Lower leg skin (tissue), 3 donors: ENCODE data around the gene NEXN.

Experiments used
- CTCF ChIP-seq, 3 donors: fragments of 450-650 bp; IDR thresholded peaks; one replicate each; pipeline ENCODE4 v1.5.1; 2016; ENCODE audit warnings: antibody characterized with exemption in 3 of 3, mild to moderate bottlenecking in 3 of 3, moderate library complexity in 2 of 3
- POLR2A ChIP-seq, 2 donors: fragments of 450-650 bp; IDR thresholded peaks; one replicate each; pipeline ENCODE4 v1.6.1; 2016 to 2017; ENCODE audit warnings: antibody characterized with exemption in 2 of 2, mild to moderate bottlenecking in 1 of 2, moderate library complexity in 1 of 2

DNA sequence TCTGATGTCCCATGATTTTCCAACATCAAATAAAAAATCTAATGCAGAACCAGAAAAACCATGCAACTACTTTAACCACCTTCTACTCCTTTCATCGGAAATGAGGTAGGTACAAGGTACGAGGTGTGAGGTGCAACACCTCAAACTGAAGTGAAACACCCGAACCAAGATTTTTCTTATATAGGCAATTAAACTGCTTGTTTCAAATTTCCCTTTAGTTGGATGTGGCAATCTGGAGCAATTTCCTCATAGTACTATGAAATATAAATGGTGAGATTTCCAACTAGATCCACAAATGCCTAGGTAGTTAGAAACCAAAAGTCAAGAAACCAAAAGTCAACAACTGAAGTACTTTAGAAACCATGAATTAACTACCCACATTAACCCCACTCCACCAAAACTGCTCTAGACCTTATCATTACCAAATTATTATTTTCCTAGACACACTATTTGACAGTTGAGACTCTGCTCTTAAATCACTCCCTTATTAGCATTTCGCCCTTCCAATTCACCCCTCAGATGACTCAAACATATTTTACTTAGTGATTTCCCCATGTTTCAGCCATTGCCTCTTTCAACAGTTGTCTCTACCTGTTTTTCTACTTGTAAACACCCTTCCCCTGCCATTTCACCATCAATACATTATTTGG, 52.6 kb downstream of the NEXN start:
- TF ChIP-seq POLR2A (IDR thresholded peaks at IDR 0.05), result no peak
- TF ChIP-seq CTCF (IDR thresholded peaks at IDR 0.05), result no peak
